Measurements from ENCODE around the gene VPS35L. TPM values are rescaled to one million over a fixed set of nuclear protein-coding genes. Genes with fewer than 3 reads are reported as not detected.

The VPS35L gene
- total and polyA plus RNA-seq, 8 donors: 15.2 to 205 (median 29.7) TPM

GRCh38 chr16:19522760-19523159, 32.7 kb upstream of the VPS35L start:
- intact Hi-C loops (cut with DNase I; ENCODE audit: low total_unique reads): no loop called here
- no peak for DNase-seq
- whole genome bisulfite sequencing, 5 donors: 83 to 96% (median 89%) methylated on average over 2 of the region's 2 CpGs
- no peaks in the 10 kb centered on the region for H3K9me3 ChIP-seq
- H3K4me1 ChIP-seq: peaks cover 28 to 74% (median 67%) of the 10 kb centered on the region in 4 donors
- H3K27ac ChIP-seq: peak overlapping the region in 3 of 5 donors; percentile 91 to 94 (median 93)
- TF ChIP-seq POLR2AphosphoS5 (IDR thresholded peaks at IDR 0.05) (no peak), POLR2A (IDR thresholded peaks at IDR 0.05) (no peak), CTCF (IDR thresholded peaks at IDR 0.05) (no peak)
- H3K27me3 ChIP-seq: no peaks in the 10 kb centered on the region
- H3K36me3 ChIP-seq: peaks cover 0 to 1% (median under 1%) of the 10 kb centered on the region in 4 donors
- no peak overlapping the region for H3K4me3 ChIP-seq

- TF ChIP-seq CTCF (IDR thresholded peaks at IDR 0.05) (no peak), POLR2AphosphoS5 (IDR thresholded peaks at IDR 0.05) (no peak), POLR2A (IDR thresholded peaks at IDR 0.05) (no peak), EP300 (IDR thresholded peaks at IDR 0.05) (no peak)
- WGBS, 5 donors: 68 to 75% (median 72%) methylated on average over 18 of the region's 18 CpGs
- H3K4me3 ChIP-seq: peak overlapping the region; percentile 82 to 99 (median 90)
- DNase-seq: no peak
- intact Hi-C loops (cut with DNase I; ENCODE audit: low total_unique reads): no loop called here
- peaks cover 0 to 5% (median 5%) of the 10 kb centered on the region in 4 donors for H3K36me3 ChIP-seq
- peak overlapping the region in 2 of 5 donors; percentile 79 to 84 for H3K27ac ChIP-seq
- H3K9me3 ChIP-seq: no peaks in the 10 kb centered on the region
- H3K27me3 ChIP-seq: no peaks in the 10 kb centered on the region
- peaks cover 28 to 70% (median 63%) of the 10 kb centered on the region in 4 donors for H3K4me1 ChIP-seq
These were observed 32.3 kb upstream of the VPS35L start for GRCh38 chr16:19523184-19523558.

- no peak for TF ChIP-seq EP300 (IDR thresholded peaks at IDR 0.05)
- no peak for TF ChIP-seq CTCF (IDR thresholded peaks at IDR 0.05)
- peak; percentile 52 to 90 (median 81) for TF ChIP-seq POLR2AphosphoS5 (IDR thresholded peaks at IDR 0.05)
- peak in 1 of 4 donors; percentile 29 for TF ChIP-seq POLR2A (IDR thresholded peaks at IDR 0.05)
- H3K36me3 ChIP-seq: peaks cover 0 to 11% (median 10%) of the 10 kb centered on the region in 4 donors
- peak within 1 kb of the TSS; percentile 82 to 99 (median 90) for H3K4me3 ChIP-seq
- WGBS, 5 donors: 0 to 1% (median 1%) methylated on average over 38 to 51 of the region's 51 CpGs
- intact Hi-C loops (cut with DNase I; ENCODE audit: low total_unique reads): no loop called here
- H3K4me1 ChIP-seq: peaks cover 28 to 64% (median 58%) of the 10 kb centered on the region in 4 donors
- no peaks in the 10 kb centered on the region for H3K9me3 ChIP-seq
- H3K27me3 ChIP-seq: no peaks in the 10 kb centered on the region
- peak within 1 kb of the TSS; percentile 74 to 94 (median 79) for H3K27ac ChIP-seq
- peak; percentile 98 to 99 for DNase-seq
These were observed 31.7 kb upstream of the VPS35L start, which contains the start of gene CCP110 for GRCh38 chr16:19523559-19524355. Gene CCP110, plus strand, starts transcription at chr16:19523942. Its CDS starts 3,940 bp downstream, at chr16:19527882.

GRCh38 chr16:19524356-19524615, 31.2 kb upstream of the VPS35L start:
- no peak for DNase-seq
- peaks cover 0 to 16% (median 14%) of the 10 kb centered on the region in 4 donors for H3K36me3 ChIP-seq
- H3K27me3 ChIP-seq: no peaks in the 10 kb centered on the region
- 0 to 1% (median 0%) methylated on average over 6 to 11 of the region's 11 CpGs for WGBS, 5 donors
- peak overlapping the region; percentile 82 to 99 (median 90) for H3K4me3 ChIP-seq
- no peaks in the 10 kb centered on the region for H3K9me3 ChIP-seq
- intact Hi-C loops (cut with DNase I; ENCODE audit: low total_unique reads): no loop called here
- peak overlapping the region; percentile 45 to 84 (median 78) for H3K27ac ChIP-seq
- H3K4me1 ChIP-seq: peaks cover 28 to 58% (median 53%) of the 10 kb centered on the region in 4 donors
- TF ChIP-seq POLR2A (IDR thresholded peaks at IDR 0.05) (no peak), CTCF (IDR thresholded peaks at IDR 0.05) (no peak), EP300 (IDR thresholded peaks at IDR 0.05) (no peak), POLR2AphosphoS5 (IDR thresholded peaks at IDR 0.05) (no peak)

All from stomach (tissue), 9 donors.